Measurements from ENCODE around the gene FHIP1A.

FHIP1A gene

GRCh38 chr4:151361126-151361525 is 47.9 kb upstream of the FHIP1A start (continued):
- no peak for TF ChIP-seq PATZ1 (CRISPR knock-in tag; IDR thresholded peaks at IDR 0.05; ENCODE audit: borderline replicate concordance)

GRCh38 chr4:151361966-151362365 is 47.0 kb upstream of the FHIP1A start:
- ATAC-seq, result no peak
- TF ChIP-seq, protein P1, sequence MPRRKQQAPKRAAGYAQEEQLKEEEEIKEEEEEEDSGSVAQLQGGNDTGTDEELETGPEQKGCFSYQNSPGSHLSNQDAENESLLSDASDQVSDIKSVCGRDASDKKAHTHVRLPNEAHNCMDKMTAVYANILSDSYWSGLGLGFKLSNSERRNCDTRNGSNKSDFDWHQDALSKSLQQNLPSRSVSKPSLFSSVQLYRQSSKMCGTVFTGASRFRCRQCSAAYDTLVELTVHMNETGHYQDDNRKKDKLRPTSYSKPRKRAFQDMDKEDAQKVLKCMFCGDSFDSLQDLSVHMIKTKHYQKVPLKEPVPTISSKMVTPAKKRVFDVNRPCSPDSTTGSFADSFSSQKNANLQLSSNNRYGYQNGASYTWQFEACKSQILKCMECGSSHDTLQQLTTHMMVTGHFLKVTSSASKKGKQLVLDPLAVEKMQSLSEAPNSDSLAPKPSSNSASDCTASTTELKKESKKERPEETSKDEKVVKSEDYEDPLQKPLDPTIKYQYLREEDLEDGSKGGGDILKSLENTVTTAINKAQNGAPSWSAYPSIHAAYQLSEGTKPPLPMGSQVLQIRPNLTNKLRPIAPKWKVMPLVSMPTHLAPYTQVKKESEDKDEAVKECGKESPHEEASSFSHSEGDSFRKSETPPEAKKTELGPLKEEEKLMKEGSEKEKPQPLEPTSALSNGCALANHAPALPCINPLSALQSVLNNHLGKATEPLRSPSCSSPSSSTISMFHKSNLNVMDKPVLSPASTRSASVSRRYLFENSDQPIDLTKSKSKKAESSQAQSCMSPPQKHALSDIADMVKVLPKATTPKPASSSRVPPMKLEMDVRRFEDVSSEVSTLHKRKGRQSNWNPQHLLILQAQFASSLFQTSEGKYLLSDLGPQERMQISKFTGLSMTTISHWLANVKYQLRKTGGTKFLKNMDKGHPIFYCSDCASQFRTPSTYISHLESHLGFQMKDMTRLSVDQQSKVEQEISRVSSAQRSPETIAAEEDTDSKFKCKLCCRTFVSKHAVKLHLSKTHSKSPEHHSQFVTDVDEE (CRISPR knock-in tag; IDR thresholded peaks at IDR 0.05), result no peak
- no peak for TF ChIP-seq ESRRG (CRISPR knock-in tag; IDR thresholded peaks at IDR 0.05)
- TF ChIP-seq RARB (CRISPR knock-in tag; IDR thresholded peaks at IDR 0.05), result no peak
- TF ChIP-seq ISL1 (CRISPR knock-in tag; IDR thresholded peaks at IDR 0.05), result no peak
- no peak for TF ChIP-seq ARNTL (CRISPR knock-in tag; IDR thresholded peaks at IDR 0.05; ENCODE audit: borderline replicate concordance, low read depth)
- TF ChIP-seq TCF4 (CRISPR knock-in tag; IDR thresholded peaks at IDR 0.05; ENCODE audit: borderline replicate concordance), result no peak
- no peak for TF ChIP-seq ZC3H10 (CRISPR knock-in tag; IDR thresholded peaks at IDR 0.05)
- TF ChIP-seq ZFP3 (CRISPR knock-in tag; IDR thresholded peaks at IDR 0.05), result no peak
- TF ChIP-seq, protein P2, sequence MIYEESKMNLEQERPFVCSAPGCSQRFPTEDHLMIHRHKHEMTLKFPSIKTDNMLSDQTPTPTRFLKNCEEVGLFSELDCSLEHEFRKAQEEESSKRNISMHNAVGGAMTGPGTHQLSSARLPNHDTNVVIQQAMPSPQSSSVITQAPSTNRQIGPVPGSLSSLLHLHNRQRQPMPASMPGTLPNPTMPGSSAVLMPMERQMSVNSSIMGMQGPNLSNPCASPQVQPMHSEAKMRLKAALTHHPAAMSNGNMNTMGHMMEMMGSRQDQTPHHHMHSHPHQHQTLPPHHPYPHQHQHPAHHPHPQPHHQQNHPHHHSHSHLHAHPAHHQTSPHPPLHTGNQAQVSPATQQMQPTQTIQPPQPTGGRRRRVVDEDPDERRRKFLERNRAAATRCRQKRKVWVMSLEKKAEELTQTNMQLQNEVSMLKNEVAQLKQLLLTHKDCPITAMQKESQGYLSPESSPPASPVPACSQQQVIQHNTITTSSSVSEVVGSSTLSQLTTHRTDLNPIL (CRISPR knock-in tag; IDR thresholded peaks at IDR 0.05; ENCODE audit: low read depth), result no peak
- no peak for TF ChIP-seq SNAI2 (CRISPR knock-in tag; IDR thresholded peaks at IDR 0.05)
- TF ChIP-seq ZFP30 (CRISPR knock-in tag; IDR thresholded peaks at IDR 0.05), result no peak
- TF ChIP-seq OSR1 (CRISPR knock-in tag; IDR thresholded peaks at IDR 0.05), result no peak
- TF ChIP-seq, protein P3, sequence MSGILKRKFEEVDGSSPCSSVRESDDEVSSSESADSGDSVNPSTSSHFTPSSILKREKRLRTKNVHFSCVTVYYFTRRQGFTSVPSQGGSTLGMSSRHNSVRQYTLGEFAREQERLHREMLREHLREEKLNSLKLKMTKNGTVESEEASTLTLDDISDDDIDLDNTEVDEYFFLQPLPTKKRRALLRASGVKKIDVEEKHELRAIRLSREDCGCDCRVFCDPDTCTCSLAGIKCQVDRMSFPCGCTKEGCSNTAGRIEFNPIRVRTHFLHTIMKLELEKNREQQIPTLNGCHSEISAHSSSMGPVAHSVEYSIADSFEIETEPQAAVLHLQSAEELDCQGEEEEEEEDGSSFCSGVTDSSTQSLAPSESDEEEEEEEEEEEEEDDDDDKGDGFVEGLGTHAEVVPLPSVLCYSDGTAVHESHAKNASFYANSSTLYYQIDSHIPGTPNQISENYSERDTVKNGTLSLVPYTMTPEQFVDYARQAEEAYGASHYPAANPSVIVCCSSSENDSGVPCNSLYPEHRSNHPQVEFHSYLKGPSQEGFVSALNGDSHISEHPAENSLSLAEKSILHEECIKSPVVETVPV (CRISPR knock-in tag; IDR thresholded peaks at IDR 0.05), result no peak
- TF ChIP-seq PPARA (CRISPR knock-in tag; IDR thresholded peaks at IDR 0.05; ENCODE audit: borderline replicate concordance), result no peak
- no peak for TF ChIP-seq GLIS3 (CRISPR knock-in tag; IDR thresholded peaks at IDR 0.05)
- TF ChIP-seq PATZ1 (CRISPR knock-in tag; IDR thresholded peaks at IDR 0.05; ENCODE audit: borderline replicate concordance), result no peak
- TF ChIP-seq CSDC2 (CRISPR knock-in tag; IDR thresholded peaks at IDR 0.05), result no peak
- no peak for TF ChIP-seq ZNF70 (CRISPR knock-in tag; IDR thresholded peaks at IDR 0.05)
- no peak for TF ChIP-seq BACH2 (CRISPR knock-in tag; IDR thresholded peaks at IDR 0.05; ENCODE audit: borderline replicate concordance)
- no peak for TF ChIP-seq TOX (CRISPR knock-in tag; IDR thresholded peaks at IDR 0.05; ENCODE audit: borderline replicate concordance)

DNA sequence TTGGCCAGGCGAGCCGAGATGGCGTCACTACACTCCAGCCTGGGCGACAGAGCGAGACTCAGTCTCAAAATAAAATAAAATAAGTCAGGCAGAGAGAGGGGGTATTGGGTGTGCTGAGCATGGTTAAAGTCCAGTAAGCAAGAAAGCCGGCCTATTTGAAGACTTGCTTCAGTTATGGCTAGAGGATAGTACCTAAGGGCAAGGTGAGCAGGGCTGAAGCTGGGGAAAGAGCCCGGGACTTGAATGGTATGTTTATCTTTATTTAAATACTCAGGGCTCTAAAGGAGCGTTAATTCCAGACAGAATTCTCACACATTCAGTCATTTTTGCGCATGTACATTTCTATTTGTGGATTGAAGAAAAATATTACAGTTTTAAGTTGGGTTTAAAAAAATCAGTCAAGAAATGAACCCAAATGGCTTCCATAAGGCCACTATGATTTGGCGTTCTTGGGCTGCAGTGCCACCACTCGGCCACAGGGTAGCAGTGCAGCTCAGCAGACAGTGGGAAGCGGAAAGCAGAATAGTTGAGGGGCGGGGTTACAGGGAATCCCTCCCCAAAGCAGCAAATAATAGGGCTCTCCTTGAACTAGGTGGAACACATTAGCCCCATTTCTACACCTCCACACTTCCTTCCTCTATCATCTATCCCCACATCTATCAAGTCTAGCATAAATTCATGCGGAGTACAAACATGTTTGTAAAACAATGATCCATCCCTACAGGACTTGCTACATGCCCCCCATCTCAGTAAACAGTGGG is 46.4 kb upstream of the FHIP1A start:
- ATAC-seq, result peak; percentile 97
- TF ChIP-seq PATZ1 (CRISPR knock-in tag; IDR thresholded peaks at IDR 0.05; ENCODE audit: borderline replicate concordance) (no peak), CSDC2 (CRISPR knock-in tag; IDR thresholded peaks at IDR 0.05) (no peak), ZFP3 (CRISPR knock-in tag; IDR thresholded peaks at IDR 0.05) (no peak), ARNTL (CRISPR knock-in tag; IDR thresholded peaks at IDR 0.05; ENCODE audit: borderline replicate concordance, low read depth) (no peak), ZFP30 (CRISPR knock-in tag; IDR thresholded peaks at IDR 0.05) (no peak), ZNF8 (CRISPR knock-in tag; IDR thresholded peaks at IDR 0.05) (no peak), GLIS3 (CRISPR knock-in tag; IDR thresholded peaks at IDR 0.05) (no peak), TOX (CRISPR knock-in tag; IDR thresholded peaks at IDR 0.05; ENCODE audit: borderline replicate concordance) (no peak), BACH2 (CRISPR knock-in tag; IDR thresholded peaks at IDR 0.05; ENCODE audit: borderline replicate concordance) (no peak), OSR1 (CRISPR knock-in tag; IDR thresholded peaks at IDR 0.05) (no peak), RARB (CRISPR knock-in tag; IDR thresholded peaks at IDR 0.05) (no peak), TCF4 (CRISPR knock-in tag; IDR thresholded peaks at IDR 0.05; ENCODE audit: borderline replicate concordance) (no peak), ZNF565 (CRISPR knock-in tag; conservative IDR thresholded peaks at IDR 0.05; ENCODE audit: low read depth) (no peak)
- TF ChIP-seq, protein P1 (CRISPR knock-in tag; IDR thresholded peaks at IDR 0.05), result no peak
